ENCODE data around the gene ABCB9. TPM values are rescaled to one million over a fixed set of nuclear protein-coding genes. Genes with fewer than 3 reads are reported as not detected.

ABCB9 gene
- total and polyA plus RNA-seq, 2 donors (not counting 1 experiment from before 2014, with no cell fraction given), result 2.1 to 3.7 TPM

DNA sequence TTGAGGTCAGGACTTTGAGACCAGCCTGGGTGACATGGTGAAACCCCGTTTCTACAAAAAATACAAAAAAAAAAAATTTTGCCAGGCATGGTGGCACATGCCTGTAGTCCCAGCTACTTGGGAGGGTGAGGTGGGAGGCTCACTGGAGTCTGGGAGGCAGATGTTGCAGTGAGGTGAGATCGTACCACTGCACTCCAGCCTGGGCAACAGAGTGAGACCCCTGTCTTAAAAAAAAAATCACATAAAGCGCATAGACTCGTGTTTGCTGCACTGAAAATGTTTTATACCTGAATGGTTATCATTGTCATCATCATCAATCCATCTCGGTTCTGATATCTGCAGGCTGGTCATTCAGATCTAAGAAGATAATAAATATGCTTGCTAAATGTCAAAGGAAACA lies 45.6 kb downstream of the ABCB9 start:
- no CpG with 5 or more reads among the region's 5 CpGs for WGBS (ENCODE audit: insufficient coverage)
- no peak for TF ChIP-seq CTCF (IDR thresholded peaks at IDR 0.05)
- TF ChIP-seq EZH2 (IDR thresholded peaks at IDR 0.05; ENCODE audit: borderline replicate concordance, insufficient read depth, low read depth, low read length, poor library complexity, severe bottlenecking), result no peak
- DNase-seq, result no peak
- Histone ChIP-seq H2AFZ (ENCODE audit: insufficient read depth, low read depth, low read length, poor library complexity, severe bottlenecking) (no peak overlapping the region), H3K36me3 (replicated peaks in 1 of 2; ENCODE audit: control extremely low read depth in 1 of 2, control insufficient read depth in 1 of 2, extremely low read depth in 1 of 2, insufficient read depth in 2 of 2, low read length in 1 of 2) (no peaks in the 10 kb centered on the region), H3K9ac (ENCODE audit: low read length) (no peak overlapping the region), H3K79me2 (ENCODE audit: control insufficient read depth, insufficient read depth, low read length) (no peaks in the 10 kb centered on the region), H4K20me1 (ENCODE audit: control insufficient read depth, insufficient read depth, low read length, poor library complexity, severe bottlenecking) (no peaks in the 10 kb centered on the region), H3K27ac (ENCODE audit: low read length in 2 of 2) (no peak overlapping the region), H3K4me1 (ENCODE audit: control insufficient read depth in 2 of 2, insufficient read depth in 2 of 2, low read length in 2 of 2) (peaks cover 1 to 15% of the 10 kb centered on the region in 2 donors), H3K4me2 (replicated peaks; ENCODE audit: low read depth, low read length, poor library complexity, severe bottlenecking) (no peak overlapping the region), H3K27me3 (replicated peaks in 1 of 4; ENCODE audit: control extremely low read depth in 1 of 4, control insufficient read depth in 3 of 4, insufficient read depth in 4 of 4, low read length in 3 of 4) (no peaks in the 10 kb centered on the region), H3K9me3 (ENCODE audit: control extremely low read depth in 1 of 3, control insufficient read depth in 2 of 3, insufficient read depth in 1 of 3, low read length in 2 of 3) (no peaks in the 10 kb centered on the region), H3K4me3 (ENCODE audit: control extremely low read depth in 1 of 5, extremely low read depth in 1 of 5, insufficient read depth in 1 of 5, low read depth in 2 of 5, low read length in 4 of 5) (no peak overlapping the region)
- no peak for ATAC-seq (ENCODE audit: low read depth)
- H3K4me1 Mint-ChIP-seq, result peaks cover 12% of the 10 kb centered on the region
- H3K27me3 Mint-ChIP-seq, result no peaks in the 10 kb centered on the region
- H3K4me3 Mint-ChIP-seq, result no peak overlapping the region
- H3K27ac Mint-ChIP-seq, result no peak overlapping the region
- no peaks in the 10 kb centered on the region for H3K9me3 Mint-ChIP-seq (ENCODE audit: insufficient read depth)
- CTCF ChIA-PET, result no interaction called here
- POLR2A ChIA-PET, result interaction anchor here (0.7 kb wide), 1 partner anchor 181 kb away, joined by 6 read pairs; no protein-coding TSS in a partner anchor
- intact Hi-C loops (cut with micrococcal nuclease), result loop anchor here (5.0 kb wide), 1 partner anchor 33 kb away; no protein-coding TSS in a partner anchor

DNA sequence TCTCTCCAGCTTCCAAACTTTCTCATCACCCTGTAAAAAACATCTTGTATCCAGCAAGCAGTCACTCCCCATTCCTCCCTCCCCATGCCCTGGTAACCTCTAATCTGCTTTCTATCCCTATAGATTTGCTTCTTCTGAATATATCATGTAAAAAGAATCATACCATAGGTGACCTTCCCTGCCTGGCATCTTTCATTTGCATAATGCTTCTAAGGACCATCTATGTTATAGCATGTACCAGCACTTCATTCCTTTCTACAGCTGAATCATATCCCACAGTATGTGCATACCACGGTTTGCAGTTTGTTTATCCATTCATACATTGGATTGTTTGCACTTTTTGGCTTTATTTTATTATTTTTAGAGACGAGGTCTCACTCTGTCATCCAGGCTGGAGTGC lies 47.4 kb downstream of the ABCB9 start:
- Histone ChIP-seq H2AFZ (ENCODE audit: insufficient read depth, low read depth, low read length, poor library complexity, severe bottlenecking) (no peak overlapping the region), H3K27me3 (replicated peaks in 1 of 4; ENCODE audit: control extremely low read depth in 1 of 4, control insufficient read depth in 3 of 4, insufficient read depth in 4 of 4, low read length in 3 of 4) (no peaks in the 10 kb centered on the region), H3K27ac (ENCODE audit: low read length in 2 of 2) (no peak overlapping the region), H3K36me3 (replicated peaks in 1 of 2; ENCODE audit: control extremely low read depth in 1 of 2, control insufficient read depth in 1 of 2, extremely low read depth in 1 of 2, insufficient read depth in 2 of 2, low read length in 1 of 2) (no peaks in the 10 kb centered on the region), H3K4me2 (replicated peaks; ENCODE audit: low read depth, low read length, poor library complexity, severe bottlenecking) (no peak overlapping the region), H3K79me2 (ENCODE audit: control insufficient read depth, insufficient read depth, low read length) (no peaks in the 10 kb centered on the region), H3K4me1 (ENCODE audit: control insufficient read depth in 2 of 2, insufficient read depth in 2 of 2, low read length in 2 of 2) (peaks cover 0 to 7% of the 10 kb centered on the region in 2 donors), H3K9me3 (ENCODE audit: control extremely low read depth in 1 of 3, control insufficient read depth in 2 of 3, insufficient read depth in 1 of 3, low read length in 2 of 3) (no peaks in the 10 kb centered on the region), H3K9ac (ENCODE audit: low read length) (no peak overlapping the region), H4K20me1 (ENCODE audit: control insufficient read depth, insufficient read depth, low read length, poor library complexity, severe bottlenecking) (no peaks in the 10 kb centered on the region), H3K4me3 (ENCODE audit: control extremely low read depth in 1 of 5, extremely low read depth in 1 of 5, insufficient read depth in 1 of 5, low read depth in 2 of 5, low read length in 4 of 5) (no peak overlapping the region)
- WGBS (ENCODE audit: insufficient coverage), result 100% methylated on average over 1 of the region's 2 CpGs
- Mint-ChIP-seq H3K4me3 (no peak overlapping the region), H3K27me3 (no peaks in the 10 kb centered on the region), H3K9me3 (ENCODE audit: insufficient read depth) (no peaks in the 10 kb centered on the region), H3K27ac (no peak overlapping the region), H3K4me1 (peaks cover 6% of the 10 kb centered on the region)
- CTCF ChIA-PET, result interaction anchor here (1.0 kb wide), 1 partner anchor 125 kb away, joined by 3 read pairs; no protein-coding TSS in a partner anchor
- POLR2A ChIA-PET, result interaction anchor here (0.6 kb wide), 1 partner anchor 11 kb away, joined by 3 read pairs; no protein-coding TSS in a partner anchor
- TF ChIP-seq CTCF (IDR thresholded peaks at IDR 0.05), result no peak
- TF ChIP-seq EZH2 (IDR thresholded peaks at IDR 0.05; ENCODE audit: borderline replicate concordance, insufficient read depth, low read depth, low read length, poor library complexity, severe bottlenecking), result no peak
- ATAC-seq (ENCODE audit: low read depth), result no peak
- intact Hi-C loops (cut with micrococcal nuclease), result no loop called here
- DNase-seq, result no peak

Data from B cell (primary cell).